ENCODE measurements around the gene TEAD1.

TEAD1 gene

GRCh38 chr11:12673924-12674570 is at the start of gene TEAD1:
Gene TEAD1 (plus strand): TSS chr11:12674421.
- peak within 1 kb of the TSS; percentile 79 for H3K4me3 ChIP-seq (ENCODE audit: low read length)
- no peak for TF ChIP-seq CTCF (conservative IDR thresholded peaks at IDR 0.05; ENCODE audit: low read length)
- peak; percentile 96 for DNase-seq (ENCODE audit: low read depth)

DNA sequence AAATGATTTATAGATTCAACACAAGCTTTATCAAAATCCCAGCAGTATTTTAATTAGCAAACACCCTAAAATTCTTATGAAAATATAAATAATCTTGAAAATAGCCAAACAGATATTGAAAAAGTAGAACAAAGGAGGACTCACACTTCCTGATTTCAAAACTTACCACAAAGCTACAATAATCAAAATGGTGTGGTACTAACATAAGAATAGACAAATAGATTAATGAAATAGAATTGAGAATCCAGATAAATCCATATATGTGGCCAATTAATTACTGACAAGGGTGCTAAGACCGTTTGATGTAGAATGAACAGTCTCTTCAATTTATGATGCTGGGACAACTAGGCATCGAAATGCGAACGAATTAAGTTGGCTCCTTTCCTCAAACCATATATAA is 49.6 kb upstream of the TEAD1 start:
- TF ChIP-seq CTCF (conservative IDR thresholded peaks at IDR 0.05; ENCODE audit: low read length): no peak

DNA sequence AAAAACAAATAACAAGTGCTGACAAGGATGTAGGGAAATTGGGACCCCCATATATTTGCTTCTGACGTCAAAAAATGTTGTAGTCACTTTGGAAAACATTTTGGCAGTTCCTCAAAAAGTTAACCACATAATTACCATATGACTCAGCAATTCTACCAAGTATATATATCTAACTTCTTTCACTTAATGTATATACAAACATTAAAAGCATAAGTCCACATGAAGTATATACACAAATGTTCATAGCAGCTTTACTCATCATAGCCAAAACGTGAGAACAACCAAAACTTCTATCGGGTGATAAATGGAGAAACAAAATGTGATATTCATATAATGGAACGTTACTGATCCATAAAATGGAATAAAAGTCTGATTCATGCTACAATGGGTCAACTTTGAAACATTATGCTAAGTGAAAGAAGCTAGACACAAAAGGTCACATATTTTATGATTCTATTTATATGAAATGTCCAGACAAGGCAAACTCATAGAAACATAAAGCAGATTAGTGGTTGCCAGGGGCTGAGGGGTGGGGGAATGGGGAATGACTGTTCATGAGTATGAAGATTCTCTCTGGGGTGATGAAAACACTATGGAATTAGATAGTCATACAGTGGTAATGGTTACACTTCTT is 48.7 kb upstream of the TEAD1 start:
- H3K4me3 ChIP-seq (ENCODE audit: low read length): no peak overlapping the region
- peak; percentile 82 for DNase-seq (ENCODE audit: low read depth)

More for the DNA sequence above, 49.6 kb upstream of the TEAD1 start:
- no peak overlapping the region for H3K4me3 ChIP-seq (ENCODE audit: low read length)
- no peak for DNase-seq (ENCODE audit: low read depth)

DNA sequence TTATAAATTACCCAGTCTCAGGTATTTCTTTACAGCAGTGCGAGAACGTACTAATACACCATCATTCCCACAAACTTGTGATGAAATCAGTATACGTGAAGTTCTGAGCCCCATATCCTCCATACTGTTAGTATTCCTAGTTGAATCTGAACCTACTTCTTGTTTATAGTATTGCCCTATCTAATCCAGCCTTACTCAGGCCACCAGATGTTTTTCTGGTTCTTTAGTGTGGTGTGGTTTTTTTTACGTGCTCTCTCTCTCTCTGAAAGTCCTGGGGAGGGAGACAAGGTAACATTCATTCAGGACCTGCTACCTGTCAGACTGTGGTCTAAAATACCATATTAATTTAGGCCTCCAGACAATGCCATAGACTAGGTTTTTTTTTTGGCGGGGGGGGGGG is 47.6 kb upstream of the TEAD1 start:
- DNase-seq (ENCODE audit: low read depth): no peak

More for the DNA sequence above, 48.7 kb upstream of the TEAD1 start:
- TF ChIP-seq CTCF (conservative IDR thresholded peaks at IDR 0.05; ENCODE audit: low read length): no peak

GRCh38 chr11:12628314-12628713 is 45.9 kb upstream of the TEAD1 start:
- no peak overlapping the region for H3K4me3 ChIP-seq (ENCODE audit: low read length)
- TF ChIP-seq CTCF (conservative IDR thresholded peaks at IDR 0.05; ENCODE audit: low read length): no peak
- no peak for DNase-seq (ENCODE audit: low read depth)

More for the DNA sequence above, 47.6 kb upstream of the TEAD1 start:
- no peak overlapping the region for H3K4me3 ChIP-seq (ENCODE audit: low read length)
- no peak for TF ChIP-seq CTCF (conservative IDR thresholded peaks at IDR 0.05; ENCODE audit: low read length)

- no peak for TF ChIP-seq CTCF (conservative IDR thresholded peaks at IDR 0.05; ENCODE audit: low read length)
- no peak overlapping the region for H3K4me3 ChIP-seq (ENCODE audit: low read length)
- DNase-seq (ENCODE audit: low read depth): peak; percentile 54
These were observed 44.5 kb upstream of the TEAD1 start for GRCh38 chr11:12629601-12630313.

All from AG10803 (cell line).